ENCODE data around the gene WNT9B. TPM values are rescaled to one million over a fixed set of nuclear protein-coding genes. Genes with fewer than 3 reads are reported as not detected.

The WNT9B gene
- total RNA-seq, 1 donor from 2014 or later: not detected

DNA sequence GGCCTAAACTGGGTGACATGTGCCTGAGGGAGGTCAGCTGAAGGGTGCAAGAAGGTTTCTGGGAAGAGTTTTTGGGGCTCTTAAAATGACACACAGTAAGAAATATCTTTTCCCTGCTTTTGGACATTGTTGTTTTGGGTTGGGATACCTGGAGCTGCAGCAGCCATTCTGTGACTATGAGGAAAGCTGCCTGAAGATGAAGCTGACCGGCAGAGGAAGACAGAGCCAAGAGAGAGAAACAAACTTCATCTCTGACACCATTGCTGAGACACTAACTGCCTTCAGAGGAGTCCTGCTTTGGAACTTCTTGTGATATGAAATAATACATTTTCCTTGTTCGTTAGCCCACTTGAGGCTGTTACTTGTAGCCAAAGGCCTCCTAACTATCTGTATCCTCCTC, 24.1 kb upstream of the WNT9B start:
- no peaks in the 10 kb centered on the region for H3K36me3 ChIP-seq (ENCODE audit: control insufficient read depth, insufficient read depth, low read length)
- TF ChIP-seq, protein P1, sequence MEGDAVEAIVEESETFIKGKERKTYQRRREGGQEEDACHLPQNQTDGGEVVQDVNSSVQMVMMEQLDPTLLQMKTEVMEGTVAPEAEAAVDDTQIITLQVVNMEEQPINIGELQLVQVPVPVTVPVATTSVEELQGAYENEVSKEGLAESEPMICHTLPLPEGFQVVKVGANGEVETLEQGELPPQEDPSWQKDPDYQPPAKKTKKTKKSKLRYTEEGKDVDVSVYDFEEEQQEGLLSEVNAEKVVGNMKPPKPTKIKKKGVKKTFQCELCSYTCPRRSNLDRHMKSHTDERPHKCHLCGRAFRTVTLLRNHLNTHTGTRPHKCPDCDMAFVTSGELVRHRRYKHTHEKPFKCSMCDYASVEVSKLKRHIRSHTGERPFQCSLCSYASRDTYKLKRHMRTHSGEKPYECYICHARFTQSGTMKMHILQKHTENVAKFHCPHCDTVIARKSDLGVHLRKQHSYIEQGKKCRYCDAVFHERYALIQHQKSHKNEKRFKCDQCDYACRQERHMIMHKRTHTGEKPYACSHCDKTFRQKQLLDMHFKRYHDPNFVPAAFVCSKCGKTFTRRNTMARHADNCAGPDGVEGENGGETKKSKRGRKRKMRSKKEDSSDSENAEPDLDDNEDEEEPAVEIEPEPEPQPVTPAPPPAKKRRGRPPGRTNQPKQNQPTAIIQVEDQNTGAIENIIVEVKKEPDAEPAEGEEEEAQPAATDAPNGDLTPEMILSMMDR (IDR thresholded peaks at IDR 0.05; ENCODE audit: insufficient read depth, low read length, severe bottlenecking): no peak

DNA sequence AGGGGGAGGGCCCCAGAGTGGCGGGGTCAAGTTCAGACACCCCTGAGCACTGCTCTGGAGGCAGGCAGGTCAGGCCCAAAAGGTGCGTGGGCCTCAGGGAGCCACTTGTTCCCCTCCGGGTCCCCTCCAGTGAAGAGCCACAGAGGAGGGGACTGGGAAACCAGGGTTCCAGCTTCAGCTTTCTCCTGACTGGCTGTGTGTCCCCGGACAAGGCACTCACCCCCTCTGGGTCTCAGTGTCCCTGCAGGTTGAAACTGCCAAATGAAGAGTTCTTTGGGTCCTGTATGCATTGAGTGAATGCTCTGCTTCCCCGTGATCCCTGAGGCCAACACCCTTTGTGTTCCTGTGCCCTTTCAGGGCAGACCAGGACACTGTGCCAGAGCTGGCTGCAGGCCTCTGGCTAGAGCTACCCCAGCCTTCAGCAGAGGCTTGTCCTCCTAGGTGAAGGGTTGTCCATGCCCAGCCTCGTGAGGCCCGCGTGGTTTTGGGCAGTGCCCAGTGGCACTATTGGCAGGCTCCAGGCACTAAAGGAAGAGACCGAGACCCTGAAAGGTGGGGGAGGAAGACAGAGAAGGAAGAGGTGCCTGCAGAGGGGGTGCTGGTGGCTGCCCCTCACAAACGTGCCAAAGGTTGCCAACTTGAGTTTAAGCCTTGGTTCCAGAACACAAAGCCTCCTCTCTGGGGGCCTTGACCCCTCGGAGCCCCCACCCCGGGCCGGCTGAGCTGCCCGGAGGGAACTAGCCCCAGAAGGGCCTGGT, 19.6 kb upstream of the WNT9B start:
- DNase-seq (ENCODE audit: low read depth) (no peak), FAIRE-seq (no peak)
- TF ChIP-seq, protein P1 (IDR thresholded peaks at IDR 0.05; ENCODE audit: insufficient read depth, low read length, severe bottlenecking): no peak

More for the DNA sequence above, 24.1 kb upstream of the WNT9B start:
- peaks cover 1% of the 10 kb centered on the region for H3K27me3 ChIP-seq (ENCODE audit: control insufficient read depth, insufficient read depth, low read length)
- H3K4me3 ChIP-seq (ENCODE audit: low read depth, low read length): no peak overlapping the region
- DNase-seq (ENCODE audit: low read depth) (no peak), FAIRE-seq (peak; percentile 18)

DNA sequence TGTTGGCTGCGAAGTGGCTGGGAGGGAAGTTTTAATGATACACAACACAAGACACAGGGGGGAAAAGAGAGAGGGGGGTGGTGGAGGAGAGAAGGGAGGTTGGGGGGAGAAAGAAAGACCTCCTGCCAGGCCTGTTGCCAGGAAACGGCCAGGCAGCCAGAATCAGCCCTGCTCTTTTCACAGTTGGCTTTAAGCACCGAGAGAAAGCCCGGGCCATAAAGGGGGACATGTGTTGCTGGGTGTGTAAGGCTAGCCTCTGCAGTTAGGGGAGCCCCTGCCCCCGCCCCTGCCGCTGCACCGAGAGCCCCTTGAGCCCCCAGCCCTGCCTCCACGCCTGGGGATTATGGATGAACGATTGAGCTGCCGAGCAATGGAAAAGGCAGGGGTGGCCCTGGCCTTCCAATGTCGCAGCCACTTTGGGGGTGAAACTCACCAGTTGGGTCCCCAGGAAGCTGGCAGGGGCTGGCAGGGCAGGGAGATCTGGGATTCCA, 19.0 kb upstream of the WNT9B start:
- no peak for DNase-seq (ENCODE audit: low read depth)
- no peak for FAIRE-seq
- H3K36me3 ChIP-seq (ENCODE audit: control insufficient read depth, insufficient read depth, low read length): no peaks in the 10 kb centered on the region
- TF ChIP-seq, protein P1 (IDR thresholded peaks at IDR 0.05; ENCODE audit: insufficient read depth, low read length, severe bottlenecking): no peak
- no peaks in the 10 kb centered on the region for H3K27me3 ChIP-seq (ENCODE audit: control insufficient read depth, insufficient read depth, low read length)
- H3K4me3 ChIP-seq (ENCODE audit: low read depth, low read length): no peak overlapping the region

More for the DNA sequence above, 19.6 kb upstream of the WNT9B start:
- no peak overlapping the region for H3K4me3 ChIP-seq (ENCODE audit: low read depth, low read length)
- no peaks in the 10 kb centered on the region for H3K36me3 ChIP-seq (ENCODE audit: control insufficient read depth, insufficient read depth, low read length)
- no peaks in the 10 kb centered on the region for H3K27me3 ChIP-seq (ENCODE audit: control insufficient read depth, insufficient read depth, low read length)

DNA sequence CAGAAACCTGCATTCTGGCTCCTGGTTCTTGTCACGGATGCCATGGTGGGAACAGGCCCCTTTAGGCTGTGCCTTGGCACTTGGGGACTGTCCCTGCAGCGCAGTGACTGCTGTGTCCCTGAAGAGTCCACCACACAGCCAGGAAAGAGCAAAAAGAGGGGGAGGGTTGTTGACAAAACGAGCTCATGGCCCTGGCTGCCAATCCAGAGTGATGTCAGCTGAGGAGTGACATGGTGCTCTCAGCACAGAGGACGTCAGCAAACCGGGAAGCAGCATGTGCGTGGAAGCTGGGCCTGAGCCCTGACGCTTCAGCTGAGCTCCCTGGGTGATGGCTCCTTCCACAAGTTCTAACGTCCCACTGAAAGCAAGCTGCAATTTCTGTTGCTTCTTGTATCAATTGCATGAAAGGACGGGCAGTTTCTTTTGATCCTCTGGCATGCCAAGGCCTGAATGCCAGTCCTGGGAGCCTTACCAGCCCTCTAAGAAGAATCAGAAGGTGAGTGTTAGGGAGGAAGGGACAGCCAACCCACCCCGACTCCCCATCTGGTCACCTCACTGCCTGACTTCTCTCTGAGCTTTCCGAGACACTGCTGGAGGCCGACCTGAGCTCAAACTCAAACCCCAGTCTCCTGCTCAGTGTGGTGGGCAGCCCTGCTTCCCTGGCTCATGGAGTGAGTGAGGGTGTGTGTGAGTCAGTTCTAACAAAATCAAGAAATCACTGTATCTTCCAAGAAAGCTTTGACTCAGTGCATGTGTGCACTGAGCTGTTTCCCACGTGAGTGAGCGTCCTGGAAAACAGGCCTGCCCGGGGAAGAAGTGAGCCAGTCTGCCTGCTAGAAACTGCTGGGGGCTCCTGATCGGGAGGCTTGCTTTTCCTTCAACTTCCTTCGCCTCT, 18.2 kb upstream of the WNT9B start:
- Histone ChIP-seq H3K4me3 (ENCODE audit: low read depth, low read length) (no peak overlapping the region), H3K27me3 (ENCODE audit: control insufficient read depth, insufficient read depth, low read length) (no peaks in the 10 kb centered on the region), H3K36me3 (ENCODE audit: control insufficient read depth, insufficient read depth, low read length) (no peaks in the 10 kb centered on the region)
- TF ChIP-seq, protein P1 (IDR thresholded peaks at IDR 0.05; ENCODE audit: insufficient read depth, low read length, severe bottlenecking): no peak
- DNase-seq (ENCODE audit: low read depth): peak; percentile 46
- no peak for FAIRE-seq

DNA sequence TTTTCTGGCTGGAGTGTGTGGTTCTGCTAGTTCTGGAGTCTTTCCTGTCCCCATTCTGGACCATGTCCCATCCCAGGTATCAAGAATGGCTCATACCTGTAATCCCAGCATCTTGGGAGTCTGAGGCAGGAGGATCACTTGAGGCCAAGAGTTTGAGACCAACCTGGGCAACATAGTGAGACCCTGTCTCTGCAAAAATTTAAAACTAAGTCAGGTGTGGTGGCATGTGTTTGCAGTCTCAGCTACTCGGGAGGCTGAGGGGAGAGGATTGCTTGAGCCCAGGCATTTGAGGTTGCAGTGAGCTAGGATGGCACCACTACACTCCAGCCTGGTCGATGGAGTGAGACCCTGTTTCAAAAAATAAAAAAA, 17.6 kb upstream of the WNT9B start:
- DNase-seq (ENCODE audit: low read depth) (no peak), FAIRE-seq (no peak)
- Histone ChIP-seq H3K27me3 (ENCODE audit: control insufficient read depth, insufficient read depth, low read length) (no peaks in the 10 kb centered on the region), H3K4me3 (ENCODE audit: low read depth, low read length) (no peak overlapping the region), H3K36me3 (ENCODE audit: control insufficient read depth, insufficient read depth, low read length) (no peaks in the 10 kb centered on the region)
- TF ChIP-seq, protein P1 (IDR thresholded peaks at IDR 0.05; ENCODE audit: insufficient read depth, low read length, severe bottlenecking): no peak
